HEK293 (cell line): ENCODE data around the gene RCOR3.

ENCODE experiments used
- ZBTB21 ChIP-seq: fragments of 450-650 bp; formaldehyde crosslinking; IDR thresholded peaks from 2 replicates; pipeline ENCODE4 v1.5.1; 2017; ENCODE audit warnings: missing biosample characterization, missing genetic modification characterization
- ZNF76 ChIP-seq: fragments of 450-650 bp; formaldehyde crosslinking; IDR thresholded peaks from 2 replicates; pipeline ENCODE4; 2016; ENCODE audit warnings: low read depth, missing biosample characterization, missing genetic modification characterization, borderline replicate concordance
- ZNF776 ChIP-seq: fragments of 450-650 bp; formaldehyde crosslinking; IDR thresholded peaks from 2 replicates; pipeline ENCODE4 v1.5.0; 2017; ENCODE audit warnings: missing biosample characterization, missing genetic modification characterization, borderline replicate concordance

GRCh38 chr1:211236633-211237320 is 22.4 kb upstream of the RCOR3 start:
- TF ChIP-seq ZNF776 (tag by site-specific recombination) (no peak), ZNF76 (tag by site-specific recombination) (no peak), ZBTB21 (no peak)
